Heart left ventricle (tissue), 16 donors: ENCODE results near the gene DLGAP1. TPM values are rescaled to one million over a fixed set of nuclear protein-coding genes. Genes with fewer than 3 reads are reported as not detected.

Experiments
- ATAC-seq, 4 donors: fragments of 200-7000 bp; cut with Tn5 transposase; one replicate each; pipeline ENCODE4 v1.9.1; 2020 to 2022; ENCODE audit warnings: moderate library complexity in 4 of 4, mild to moderate bottlenecking in 3 of 4, moderate number of reproducible peaks in 1 of 4
- DNase-seq, 5 donors: peaks; one replicate each; pipeline ENCODE4 v3.0.0-alpha.2; 2020
- H3K27ac ChIP-seq, 12 donors: fragments of 200-600 bp; sonication (generic) in 4 of 12; one replicate each; pipeline versions ENCODE4 v1.5.0 to v1.8.0; 2016 to 2022; ENCODE audit warnings: mild to moderate bottlenecking in 2 of 12
- H3K27me3 ChIP-seq, 9 donors: fragments of 200-600 bp; sonication (generic) in 2 of 9; one replicate each; pipeline versions ENCODE4 v1.5.1 to v1.8.0; 2016 to 2022; ENCODE audit warnings: mild to moderate bottlenecking in 3 of 9
- H3K36me3 ChIP-seq, 9 donors: fragments of 200-600 bp; sonication (generic) in 2 of 9; one replicate each; pipeline versions ENCODE4 v1.5.0 to v1.8.0; 2018 to 2022; ENCODE audit warnings: mild to moderate bottlenecking in 2 of 9
- H3K4me1 ChIP-seq, 12 donors: fragments of 200-600 bp; sonication (generic) in 4 of 12; one replicate each; pipeline versions ENCODE4 v1.5.0 to v1.8.0; 2016 to 2022; ENCODE audit warnings: mild to moderate bottlenecking in 3 of 12
- H3K4me3 ChIP-seq, 12 donors: fragments of 200-600 bp; sonication (generic) in 4 of 12; one replicate each; pipeline versions ENCODE4 v1.5.0 to v1.8.0; 2017 to 2022; ENCODE audit warnings: mild to moderate bottlenecking in 9 of 12, moderate library complexity in 4 of 12
- H3K9me3 ChIP-seq, 12 donors: fragments of 200-600 bp; sonication (generic) in 4 of 12; one replicate each; pipeline versions ENCODE4 v1.5.0 to v1.8.0; 2016 to 2022; ENCODE audit warnings: mild to moderate bottlenecking in 1 of 12
- POLR2A ChIP-seq, 2 donors: fragments of 450-650 bp; IDR thresholded peaks; one replicate each; pipeline ENCODE4 v1.6.1; 2017; ENCODE audit warnings: antibody characterized with exemption in 2 of 2, mild to moderate bottlenecking in 2 of 2, moderate library complexity in 2 of 2
- WGBS, 4 donors: extraction: QIAGEN DNeasy Blood & Tissue Kit in 2 of 4; methylation state at CpG; one replicate each; pipeline versions ENCODE4 v1.1.5 to v1.1.7; 2013 to 2018; 5-methylcytosine and 5-hydroxymethylcytosine counted together
- intact Hi-C, 10 donors: fragments of 100-400 bp; cut with DNase I; formaldehyde crosslinking; loops; one replicate each; pipeline versions ENCODE4 v1.11.1 to v1.14.2; 2022
- polyA plus RNA-seq, 2 donors: library from polyadenylated mRNA; stranded (reverse); fragments of 200-250 nt; gene quantifications; one replicate each; pipeline ENCODE4 v1.2.3, GENCODE V29; 2013
- total RNA-seq, 9 donors: library from RNA; depleted of rRNA in 2 of 9; stranded (reverse); fragments of >200 nt in 2 of 9; fragmentation: NEBNext Ultra II Directional in 3 of 9; extraction: Animal tissue kit (Norgen Biotek cat#: 25700) in 3 of 9; gene quantifications; one replicate each; pipeline versions ENCODE4 v1.1.0 to v1.2.4, GENCODE V29; 2016 to 2023
- TF ChIP-seq, protein P1 (sequence below), 12 donors: fragments of 200-600 bp; sonication (generic) in 4 of 12; IDR thresholded peaks; one replicate each; pipeline versions ENCODE4 v1.5.0 to v1.8.0; 2018 to 2022; ENCODE audit warnings: antibody characterized with exemption in 12 of 12, mild to moderate bottlenecking in 5 of 12
- donor health status: ischemic (EF 13 %, LVEDD 7.1; RV severe dilation, severe dysfunction).
- donor health status: healthy with polysubstance abuse.
- donor health status: DM: no; HTN: yes; CAD: no.
- donor health status: DM: no; HTN: no; CAD: no.
- donor health status: ischemic (EF 25% LVEDD 6.9; RV normal size, moderate dysfunction).
- donor health status: ischemic (EF 25% LVEDD 5.7; RV mildly dilated, moderate dysfunction).
- donor health status: healthy.
- donor health status: DM: yes; HTN: yes; CAD: no.
- donor health status: ischemic (EF 35%, LVEDD 5.7; RV mildly dilated, moderate dysfunction).
- donor health status: nonischemic (EF 11% LVEDD 7.7; RV severe dilation, severe dysfunction).
- donor health status: DM: yes; HTN: yes; CAD: no.
- donor health status: PGD.
- donor health status: ischemic (EF 29% LVEDD 5.4; RV normal size, mild dysfunction).
- donor health status: nonischemic (EF 23%, LVEDD 6.1; RV moderate dilation, normal function).

The DLGAP1 gene
- total and polyA plus RNA-seq, 11 donors: 0.10 to 5.5 (median 0.40) TPM; not detected in 1

DNA sequence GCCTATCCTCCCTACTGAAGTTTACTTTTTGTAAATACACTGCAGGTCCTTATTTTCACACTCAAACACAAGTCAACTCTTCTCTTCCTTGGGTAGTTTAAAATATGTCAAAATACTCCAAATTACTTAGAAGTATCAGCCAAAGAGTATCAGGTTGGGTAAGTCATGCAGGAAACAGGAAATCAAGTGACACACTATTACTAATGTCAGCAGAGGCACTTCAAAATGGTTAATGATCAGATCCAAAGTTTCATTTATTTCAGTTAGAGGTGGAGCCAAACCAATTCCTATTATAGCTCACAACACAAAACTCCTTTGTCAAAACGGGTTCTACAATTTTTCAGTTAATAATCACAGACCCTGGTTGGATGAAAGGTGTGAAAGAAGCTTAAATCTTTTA, 54.2 kb downstream of the DLGAP1 start:
- TF ChIP-seq, protein P1, sequence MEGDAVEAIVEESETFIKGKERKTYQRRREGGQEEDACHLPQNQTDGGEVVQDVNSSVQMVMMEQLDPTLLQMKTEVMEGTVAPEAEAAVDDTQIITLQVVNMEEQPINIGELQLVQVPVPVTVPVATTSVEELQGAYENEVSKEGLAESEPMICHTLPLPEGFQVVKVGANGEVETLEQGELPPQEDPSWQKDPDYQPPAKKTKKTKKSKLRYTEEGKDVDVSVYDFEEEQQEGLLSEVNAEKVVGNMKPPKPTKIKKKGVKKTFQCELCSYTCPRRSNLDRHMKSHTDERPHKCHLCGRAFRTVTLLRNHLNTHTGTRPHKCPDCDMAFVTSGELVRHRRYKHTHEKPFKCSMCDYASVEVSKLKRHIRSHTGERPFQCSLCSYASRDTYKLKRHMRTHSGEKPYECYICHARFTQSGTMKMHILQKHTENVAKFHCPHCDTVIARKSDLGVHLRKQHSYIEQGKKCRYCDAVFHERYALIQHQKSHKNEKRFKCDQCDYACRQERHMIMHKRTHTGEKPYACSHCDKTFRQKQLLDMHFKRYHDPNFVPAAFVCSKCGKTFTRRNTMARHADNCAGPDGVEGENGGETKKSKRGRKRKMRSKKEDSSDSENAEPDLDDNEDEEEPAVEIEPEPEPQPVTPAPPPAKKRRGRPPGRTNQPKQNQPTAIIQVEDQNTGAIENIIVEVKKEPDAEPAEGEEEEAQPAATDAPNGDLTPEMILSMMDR (IDR thresholded peaks at IDR 0.05): no peak
- no peak for TF ChIP-seq POLR2A (IDR thresholded peaks at IDR 0.05)
- H3K27ac ChIP-seq: no peak overlapping the region
- ATAC-seq: no peak
- no peak for DNase-seq
- no peaks in the 10 kb centered on the region for H3K36me3 ChIP-seq
- H3K4me1 ChIP-seq: no peaks in the 10 kb centered on the region
- intact Hi-C loops: no loop called here
- H3K9me3 ChIP-seq: no peaks in the 10 kb centered on the region
- H3K4me3 ChIP-seq: no peak overlapping the region
- 51 to 60% (median 54%) methylated on average over 1 of the region's 1 CpG for WGBS, 4 donors
- H3K27me3 ChIP-seq: no peaks in the 10 kb centered on the region

DNA sequence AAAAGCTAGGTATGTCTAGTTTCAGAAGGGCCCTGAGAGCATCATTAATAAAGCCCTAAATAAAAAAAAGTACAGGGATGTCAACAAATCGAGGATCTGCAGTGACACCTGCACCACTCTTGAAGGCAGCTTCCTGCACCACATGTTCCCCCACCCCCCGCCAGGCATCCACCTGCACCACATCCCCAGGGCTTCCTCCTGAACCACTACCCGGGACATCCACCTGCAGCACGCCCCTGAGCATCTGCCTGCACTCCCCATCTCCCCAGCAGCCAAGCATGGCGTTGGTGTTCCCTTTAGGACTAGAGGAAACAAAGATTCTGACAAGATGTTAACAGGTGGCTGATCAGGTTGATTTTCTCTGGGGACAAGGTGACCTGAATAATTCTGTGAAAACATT, 55.2 kb downstream of the DLGAP1 start:
- no peak overlapping the region for H3K4me3 ChIP-seq
- 59 to 74% (median 64%) methylated on average over 5 of the region's 5 CpGs for whole genome bisulfite sequencing, 4 donors
- intact Hi-C loops: no loop called here
- TF ChIP-seq, protein P1 (IDR thresholded peaks at IDR 0.05): no peak
- TF ChIP-seq POLR2A (IDR thresholded peaks at IDR 0.05): no peak
- peak in 1 of 5 donors; percentile 28 for DNase-seq
- no peak for ATAC-seq
- H3K4me1 ChIP-seq: no peaks in the 10 kb centered on the region
- no peaks in the 10 kb centered on the region for H3K9me3 ChIP-seq
- no peak overlapping the region for H3K27ac ChIP-seq
- H3K36me3 ChIP-seq: no peaks in the 10 kb centered on the region
- no peaks in the 10 kb centered on the region for H3K27me3 ChIP-seq

DNA sequence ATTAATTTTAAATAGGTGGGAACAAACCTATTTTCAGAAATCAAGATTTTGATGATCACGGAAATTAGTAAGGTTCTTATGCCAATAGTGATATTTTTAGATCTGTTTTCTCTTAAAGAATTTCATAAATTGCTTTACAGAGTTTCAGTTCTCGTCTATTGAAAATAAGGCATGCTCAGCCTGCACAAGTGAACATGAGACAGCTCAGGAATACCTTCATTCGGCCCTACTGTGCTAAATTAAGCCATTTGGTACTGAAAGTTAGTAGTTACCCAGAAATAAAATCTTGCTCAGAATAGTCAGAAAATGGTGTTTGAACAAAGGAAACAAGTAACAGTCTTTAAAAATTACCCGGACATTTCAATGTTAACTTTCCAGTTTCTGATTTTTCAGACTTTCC, 60.4 kb downstream of the DLGAP1 start:
- Histone ChIP-seq H3K27ac (no peak overlapping the region), H3K27me3 (no peaks in the 10 kb centered on the region), H3K4me3 (no peak overlapping the region), H3K4me1 (no peaks in the 10 kb centered on the region), H3K9me3 (no peaks in the 10 kb centered on the region), H3K36me3 (no peaks in the 10 kb centered on the region)
- TF ChIP-seq, protein P1 (IDR thresholded peaks at IDR 0.05): no peak
- TF ChIP-seq POLR2A (IDR thresholded peaks at IDR 0.05): no peak
- intact Hi-C loops: no loop called here
- DNase-seq (no peak), ATAC-seq (no peak)
- WGBS, 4 donors: 77 to 86% (median 84%) methylated on average over 4 of the region's 4 CpGs

DNA sequence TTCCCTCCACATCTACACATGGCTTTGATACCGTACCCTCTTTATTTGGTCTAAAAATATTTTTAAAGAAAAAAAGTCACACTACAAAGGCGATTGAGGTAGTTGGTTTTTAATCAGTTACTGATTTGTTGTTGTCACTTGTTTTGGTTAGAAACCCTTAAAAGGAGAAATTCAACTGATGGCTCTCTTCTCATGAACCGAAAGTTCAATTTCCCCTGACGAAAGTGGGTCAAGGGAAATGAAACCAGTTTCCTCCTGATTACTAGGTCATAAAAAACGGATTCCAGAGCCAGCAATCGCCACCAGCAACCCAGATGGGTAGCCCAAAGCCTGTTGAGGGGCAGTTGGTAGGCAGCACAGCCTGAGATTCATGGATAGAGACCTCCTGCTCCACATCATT, 63.2 kb downstream of the DLGAP1 start:
- TF ChIP-seq, protein P1 (IDR thresholded peaks at IDR 0.05): no peak
- TF ChIP-seq POLR2A (IDR thresholded peaks at IDR 0.05): no peak
- Histone ChIP-seq H3K4me3 (no peak overlapping the region), H3K27me3 (no peaks in the 10 kb centered on the region), H3K9me3 (no peaks in the 10 kb centered on the region), H3K27ac (no peak overlapping the region), H3K36me3 (no peaks in the 10 kb centered on the region), H3K4me1 (no peaks in the 10 kb centered on the region)
- no peak for DNase-seq
- no peak for ATAC-seq
- WGBS, 4 donors: 57 to 68% (median 61%) methylated on average over 6 of the region's 6 CpGs
- intact Hi-C loops: no loop called here
